ENCODE measurements around the gene MYL7.

- TF ChIP-seq USF2 (IDR thresholded peaks at IDR 0.05), result no peak
- TF ChIP-seq CTCF (IDR thresholded peaks at IDR 0.05), result no peak
- TF ChIP-seq EP300 (IDR thresholded peaks at IDR 0.05), result no peak
- no peak for TF ChIP-seq POLR2A (IDR thresholded peaks at IDR 0.05; ENCODE audit: low read length)
- TF ChIP-seq RARB (CRISPR knock-in tag; IDR thresholded peaks at IDR 0.05), result no peak
- no peak for TF ChIP-seq FOSB (CRISPR knock-in tag; IDR thresholded peaks at IDR 0.05)
- no peak for TF ChIP-seq TP53 (CRISPR knock-in tag; IDR thresholded peaks at IDR 0.05)
- TF ChIP-seq SMC3 (IDR thresholded peaks at IDR 0.05), result no peak
- TF ChIP-seq ZSCAN20 (CRISPR knock-in tag; IDR thresholded peaks at IDR 0.05), result no peak
- no peak for TF ChIP-seq RFX5 (IDR thresholded peaks at IDR 0.05)
- no peak for TF ChIP-seq RCOR1 (IDR thresholded peaks at IDR 0.05; ENCODE audit: low read depth, low read length)
- TF ChIP-seq RAD21 (conservative IDR thresholded peaks at IDR 0.05 in 1 of 2, IDR thresholded peaks at IDR 0.05 in 1 of 2), result no peak
- no peak for TF ChIP-seq ZFP36 (IDR thresholded peaks at IDR 0.05; ENCODE audit: borderline replicate concordance, partially characterized antibody)
- TF ChIP-seq BHLHE40 (IDR thresholded peaks at IDR 0.05; ENCODE audit: low read depth, low read length), result no peak
These were observed 34.6 kb downstream of the MYL7 start for GRCh38 chr7:44106311-44107065.
